HG02759 (cell line): ENCODE data around the gene CELF4.

Experiments
- ATAC-seq: cut with Tn5 transposase; IDR thresholded peaks from one replicate; pipeline ENCODE4 v1.9.1; 2021; ENCODE audit warnings: mild to moderate bottlenecking, moderate library complexity; ENCODE audit not compliant: unreplicated experiment

Gene CELF4

GRCh38 chr18:37395631-37396030, 170.0 kb downstream of the CELF4 start:
- no peak for ATAC-seq

GRCh38 chr18:37395138-37395537, 170.5 kb downstream of the CELF4 start:
- ATAC-seq = no peak

GRCh38 chr18:37394610-37394965, 171.0 kb downstream of the CELF4 start:
- ATAC-seq = no peak

GRCh38 chr18:37393945-37394609, 171.5 kb downstream of the CELF4 start:
- ATAC-seq = peak; percentile 50

- ATAC-seq = no peak
These were observed 172.3 kb downstream of the CELF4 start for GRCh38 chr18:37393221-37393827.

- no peak for ATAC-seq
These were observed 172.9 kb downstream of the CELF4 start for GRCh38 chr18:37392648-37393047.

GRCh38 chr18:37391698-37392548, 173.7 kb downstream of the CELF4 start:
- peak; percentile 56 for ATAC-seq

- no peak for ATAC-seq
These were observed 174.4 kb downstream of the CELF4 start for GRCh38 chr18:37391156-37391555.

- ATAC-seq = no peak
These were observed 174.9 kb downstream of the CELF4 start for GRCh38 chr18:37390687-37391086.

- no peak for ATAC-seq
These were observed 175.8 kb downstream of the CELF4 start for GRCh38 chr18:37389684-37390368.

GRCh38 chr18:37389041-37389440, 176.6 kb downstream of the CELF4 start:
- no peak for ATAC-seq

GRCh38 chr18:37388413-37388812, 177.2 kb downstream of the CELF4 start:
- no peak for ATAC-seq

GRCh38 chr18:37385846-37386778, 179.5 kb downstream of the CELF4 start:
- no peak for ATAC-seq

- no peak for ATAC-seq
These were observed 181.6 kb downstream of the CELF4 start for GRCh38 chr18:37383846-37384595.

- no peak for ATAC-seq
These were observed 182.4 kb downstream of the CELF4 start for GRCh38 chr18:37383036-37383785.

- no peak for ATAC-seq
These were observed 184.0 kb downstream of the CELF4 start for GRCh38 chr18:37381554-37381953.

GRCh38 chr18:37380546-37381110, 185.0 kb downstream of the CELF4 start:
- no peak for ATAC-seq

- ATAC-seq = no peak
These were observed 187.1 kb downstream of the CELF4 start for GRCh38 chr18:37378336-37379010.
